AG04450 (cell line): ENCODE results near the gene MAD1L1. TPM values are rescaled to one million over a fixed set of nuclear protein-coding genes. Genes with fewer than 3 reads are reported as not detected.

Experiments
- CTCF ChIA-PET: fragments of 300-600, 350-600 bp; formaldehyde crosslinking; extraction: SDS; loops from one replicate; lab custom pipeline; 2022; ENCODE audit warnings: antibody characterized with exemption, inconsistent platforms; lab: Charles Lee
- POLR2A ChIA-PET: fragments of 350-600 bp; formaldehyde crosslinking; extraction: SDS; loops from one replicate; lab custom pipeline; 2021; ENCODE audit warnings: antibody characterized with exemption, inconsistent platforms; lab: Yijun Ruan, JAX
- DNase-seq: peaks from one replicate; pipeline ENCODE4 v3.0.0-alpha.2; 2011; ENCODE audit warnings: low read depth, low spot score
- H3K27ac ChIP-seq: one replicate; pipeline ENCODE4 v1.5.1; 2012; ENCODE audit warnings: low read depth, low read length, control low read depth
- H3K27me3 ChIP-seq: one replicate; pipeline ENCODE4 v1.6.0; 2012; ENCODE audit warnings: low read length; ENCODE audit not compliant: control insufficient read depth, insufficient read depth
- H3K4me3 ChIP-seq: 2 replicates; pipeline ENCODE4 v1.5.1; 2011; ENCODE audit warnings: mild to moderate bottlenecking, low read depth, low read length, control low read depth
- H3K9me3 ChIP-seq: 2 replicates; pipeline ENCODE4 v1.5.1; 2012; ENCODE audit warnings: low read length; ENCODE audit not compliant: control insufficient read depth, insufficient read depth
- polyA plus RNA-seq: library from polyadenylated mRNA; depleted of rRNA; stranded (reverse); fragments of >200 nt; gene quantifications from 2 replicates; pipeline ENCODE4 v1.2.3, GENCODE V29; 2011
- TF ChIP-seq, protein P1 (sequence below): IDR thresholded peaks from 2 replicates; pipeline ENCODE4 v1.5.1; 2011; ENCODE audit warnings: low read depth, low read length, control low read depth, inconsistent platforms

Gene MAD1L1
- polyA plus RNA-seq, 1 experiment: 11.9 TPM

GRCh38 chr7:2203766-2204300 lies 28.9 kb downstream of the MAD1L1 start:
- POLR2A ChIA-PET: interaction anchor here (0.9 kb wide), 1 partner anchor 291 kb away, joined by 4 read pairs; no protein-coding TSS in a partner anchor

DNA sequence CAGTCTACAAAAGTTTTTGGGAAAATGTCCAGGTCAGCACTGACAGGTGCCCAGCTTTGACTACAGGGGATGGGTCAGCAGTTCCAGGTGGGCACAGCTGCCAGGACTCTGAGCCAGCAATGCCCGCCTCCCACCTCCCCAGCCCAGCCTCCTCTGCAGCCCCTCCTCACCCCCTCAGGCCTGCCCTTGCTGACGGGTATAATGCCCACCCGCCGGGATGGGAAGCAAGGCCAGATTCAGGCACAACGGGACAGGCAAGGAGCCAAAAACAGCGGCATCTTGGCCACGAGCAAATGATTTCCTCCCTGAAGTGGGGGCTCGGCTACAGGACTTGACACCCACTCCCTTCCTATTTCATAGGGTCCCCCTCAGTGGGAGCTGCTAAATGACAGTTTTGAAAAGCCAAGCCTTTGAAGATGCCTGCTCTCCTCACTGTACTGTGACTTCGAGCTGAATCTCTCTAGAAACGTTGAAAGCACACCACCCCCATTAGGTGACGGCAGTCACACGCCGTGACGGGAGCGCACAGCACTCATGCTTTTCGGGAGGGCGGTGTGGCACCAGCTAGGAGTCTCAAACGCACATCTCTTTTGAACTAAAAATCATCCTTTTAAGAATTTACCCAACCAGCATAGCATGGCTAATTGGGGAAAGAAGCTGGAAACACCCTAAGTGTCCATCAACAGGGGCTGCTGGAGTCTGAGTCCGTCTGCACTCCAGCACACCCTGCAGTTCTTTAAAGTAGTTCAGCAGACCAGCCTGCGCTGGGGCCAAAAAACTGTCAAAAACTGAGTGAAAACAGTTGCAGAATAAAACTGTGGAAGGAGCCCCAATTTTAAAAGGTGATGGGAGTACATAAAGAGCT lies 29.6 kb downstream of the MAD1L1 start:
- DNase-seq: no peak
- Histone ChIP-seq H3K27me3 (no peaks in the 10 kb centered on the region), H3K4me3 (no peak overlapping the region), H3K9me3 (no peaks in the 10 kb centered on the region; the same call in 1 of the 2 replicates), H3K27ac (no peak overlapping the region)
- CTCF ChIA-PET: interaction anchor here (0.8 to 1.7 kb wide), 3 partner anchors 8 to 145 kb away, joined by 4 to 6 read pairs (median 5); no protein-coding TSS in a partner anchor
- TF ChIP-seq, protein P1, sequence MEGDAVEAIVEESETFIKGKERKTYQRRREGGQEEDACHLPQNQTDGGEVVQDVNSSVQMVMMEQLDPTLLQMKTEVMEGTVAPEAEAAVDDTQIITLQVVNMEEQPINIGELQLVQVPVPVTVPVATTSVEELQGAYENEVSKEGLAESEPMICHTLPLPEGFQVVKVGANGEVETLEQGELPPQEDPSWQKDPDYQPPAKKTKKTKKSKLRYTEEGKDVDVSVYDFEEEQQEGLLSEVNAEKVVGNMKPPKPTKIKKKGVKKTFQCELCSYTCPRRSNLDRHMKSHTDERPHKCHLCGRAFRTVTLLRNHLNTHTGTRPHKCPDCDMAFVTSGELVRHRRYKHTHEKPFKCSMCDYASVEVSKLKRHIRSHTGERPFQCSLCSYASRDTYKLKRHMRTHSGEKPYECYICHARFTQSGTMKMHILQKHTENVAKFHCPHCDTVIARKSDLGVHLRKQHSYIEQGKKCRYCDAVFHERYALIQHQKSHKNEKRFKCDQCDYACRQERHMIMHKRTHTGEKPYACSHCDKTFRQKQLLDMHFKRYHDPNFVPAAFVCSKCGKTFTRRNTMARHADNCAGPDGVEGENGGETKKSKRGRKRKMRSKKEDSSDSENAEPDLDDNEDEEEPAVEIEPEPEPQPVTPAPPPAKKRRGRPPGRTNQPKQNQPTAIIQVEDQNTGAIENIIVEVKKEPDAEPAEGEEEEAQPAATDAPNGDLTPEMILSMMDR: 0 out of 2 replicates have a peak, but pooled peaks have one; percentile 7
- POLR2A ChIA-PET: interaction anchor here (0.9 kb wide), 1 partner anchor 290 kb away, joined by 4 read pairs; no protein-coding TSS in a partner anchor

More at GRCh38 chr7:2203766-2204300, 28.9 kb downstream of the MAD1L1 start:
- CTCF ChIA-PET: interaction anchor here (1.6 to 1.7 kb wide), 2 partner anchors 9 to 144 kb away, joined by 5 to 6 read pairs; no protein-coding TSS in a partner anchor
- Histone ChIP-seq H3K27me3 (no peaks in the 10 kb centered on the region), H3K9me3 (no peaks in the 10 kb centered on the region), H3K27ac (no peak overlapping the region), H3K4me3 (no peak overlapping the region)
- no peak for DNase-seq
- TF ChIP-seq, protein P1: no peak

DNA sequence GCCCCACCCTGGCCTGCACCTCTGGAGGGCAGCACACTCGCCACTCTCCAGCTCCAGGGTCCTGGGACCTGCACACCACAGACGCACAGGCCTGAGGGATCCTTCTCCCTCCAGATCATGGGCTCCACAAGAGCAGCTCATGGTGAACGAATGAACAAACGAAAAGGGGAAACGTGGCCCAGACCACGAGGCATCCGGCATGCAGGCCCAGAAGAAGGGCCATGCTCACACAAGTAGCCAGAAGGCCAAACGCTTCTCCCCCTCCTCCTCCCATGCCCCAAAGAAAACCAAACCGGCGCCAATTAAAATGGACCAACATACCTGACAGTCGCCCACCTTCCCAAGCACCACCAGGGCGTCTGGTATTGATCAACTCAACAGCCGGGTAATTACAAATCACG lies 30.4 kb downstream of the MAD1L1 start:
- peaks cover 2% of the 10 kb centered on the region; the same call in 1 of the 2 replicates for H3K9me3 ChIP-seq
- no peaks in the 10 kb centered on the region for H3K27me3 ChIP-seq
- H3K27ac ChIP-seq: no peak overlapping the region
- no peak for DNase-seq
- TF ChIP-seq, protein P1: no peak
- H3K4me3 ChIP-seq: no peak overlapping the region
- CTCF ChIA-PET: no interaction called here
- POLR2A ChIA-PET: no interaction called here

DNA sequence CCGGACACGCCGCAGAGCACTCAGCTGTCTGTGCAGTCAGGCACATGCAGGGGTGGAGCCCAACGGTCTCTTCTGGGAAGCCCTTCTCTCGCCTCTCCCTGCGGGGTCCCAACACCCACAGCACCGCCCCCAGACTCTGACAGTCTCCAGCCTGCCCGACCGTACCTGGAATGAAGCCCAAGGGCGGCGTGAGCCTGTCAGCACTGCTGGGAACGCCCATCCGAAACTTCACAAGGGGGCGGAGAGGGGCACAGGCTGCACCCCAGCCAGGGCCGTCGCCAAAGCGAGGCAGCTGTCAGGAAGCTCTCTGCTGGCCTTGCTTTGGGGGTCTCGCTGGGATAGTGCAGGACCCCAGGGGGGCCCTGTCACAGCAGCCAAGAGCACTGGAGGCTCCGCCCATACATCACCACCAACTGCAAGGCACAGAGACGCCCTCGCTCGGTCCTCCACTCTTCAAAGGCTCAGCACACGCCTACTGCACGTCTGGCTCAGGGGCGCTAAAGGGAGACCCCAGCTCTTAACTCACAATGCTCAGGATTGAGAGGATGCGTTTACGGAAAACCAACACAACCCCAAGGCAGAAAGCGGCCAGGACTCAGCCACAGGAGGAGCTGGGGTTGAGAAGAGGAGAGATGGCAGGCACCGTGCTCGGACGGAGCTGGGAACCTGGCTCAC lies 30.9 kb downstream of the MAD1L1 start:
- Histone ChIP-seq H3K27me3 (no peaks in the 10 kb centered on the region), H3K9me3 (peaks cover 3% of the 10 kb centered on the region; the same call in 1 of the 2 replicates), H3K4me3 (no peak overlapping the region), H3K27ac (no peak overlapping the region)
- DNase-seq: no peak
- CTCF ChIA-PET: no interaction called here
- POLR2A ChIA-PET: no interaction called here
- TF ChIP-seq, protein P1: no peak
